Ramos (cell line): ENCODE measurements around the gene CDH16.
"Not testable (repeated sequence)": the region's sequence is repeated elsewhere in the genome, so short reads cannot be mapped to it uniquely, and the experiment has no call there.

ENCODE experiments used
- in situ Hi-C: fragments of 300-500 bp; cut with MboI; formaldehyde crosslinking; loops from one replicate; pipeline ENCODE4 v1.14.3; 2022; ENCODE audit warnings: low sequenced_read_pairs; ENCODE audit not compliant: unreplicated experiment

The CDH16 gene

DNA sequence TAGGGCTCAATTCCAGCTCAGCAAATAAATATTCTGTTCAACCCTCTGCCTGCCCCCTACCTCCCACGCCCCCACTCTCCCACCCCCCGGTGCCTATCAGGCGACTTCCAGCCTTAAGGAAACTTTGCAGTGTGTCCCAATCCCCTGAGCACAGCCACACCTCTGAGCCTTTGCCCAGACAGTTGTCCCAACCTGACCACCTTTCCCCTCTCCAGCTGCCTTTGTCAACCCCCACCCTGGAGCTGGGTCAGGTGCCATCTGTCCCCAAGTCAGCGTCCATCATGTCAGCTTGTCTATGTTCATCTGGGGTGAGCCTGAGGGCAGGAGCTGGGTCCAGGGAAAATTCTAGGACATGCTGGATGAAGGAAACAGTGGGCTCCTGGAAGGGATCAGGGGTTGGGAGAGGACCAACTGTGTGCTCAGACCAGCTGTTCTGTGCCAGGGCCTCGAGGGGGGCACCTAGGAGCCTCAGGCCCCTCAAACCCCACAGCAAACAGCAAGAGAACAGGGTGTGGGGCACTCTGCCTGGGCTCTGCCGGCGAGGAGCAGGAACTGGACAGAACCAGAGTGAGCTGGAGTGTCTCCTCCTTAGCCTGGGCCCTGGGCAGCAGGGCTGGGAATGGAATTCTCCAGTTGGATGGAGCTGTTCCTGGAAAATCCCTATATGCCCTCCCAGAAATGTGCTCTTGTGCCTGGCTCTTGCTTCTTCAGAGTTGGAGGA is 17.8 kb downstream of the CDH16 start:
- in situ Hi-C loops, result no loop called here

DNA sequence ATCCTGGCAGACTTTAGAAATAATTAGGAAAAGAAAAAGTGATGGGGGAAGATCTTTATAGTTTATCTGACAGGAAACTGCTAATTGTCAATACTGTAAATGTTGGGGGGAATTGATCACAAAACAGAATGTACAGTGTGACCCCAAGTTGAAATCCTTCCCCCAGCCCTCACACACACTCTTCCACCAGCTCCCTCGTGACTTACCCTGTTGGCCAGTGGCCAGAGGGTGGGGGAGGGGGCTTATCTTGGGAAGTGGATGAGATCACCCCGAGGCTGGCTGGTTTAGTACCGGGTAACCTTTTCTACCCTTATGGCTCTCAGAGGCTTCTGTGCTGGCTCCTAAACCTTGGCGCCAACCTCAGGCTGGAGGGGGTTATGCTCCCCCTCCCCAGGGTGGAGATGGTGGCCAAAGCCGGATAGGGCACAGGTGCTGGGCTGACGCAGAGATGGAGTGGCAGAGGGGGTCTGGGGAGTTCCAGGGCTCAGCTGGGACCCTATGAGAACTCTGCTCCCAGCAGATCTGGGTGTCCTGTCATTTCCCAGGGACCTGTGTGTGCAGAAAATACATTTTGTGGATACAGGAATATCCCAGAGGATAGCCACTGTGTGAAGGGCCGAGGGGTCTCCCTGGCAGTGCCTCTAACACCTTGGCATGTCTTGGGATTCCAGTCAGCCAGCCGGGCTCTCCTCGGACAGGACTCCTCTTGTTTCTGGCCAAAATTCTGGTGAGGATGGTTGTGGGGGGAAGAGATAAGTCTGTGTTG is 18.6 kb downstream of the CDH16 start:
- in situ Hi-C loops, result no loop called here

GRCh38 chr16:66899310-66899944 is 19.3 kb downstream of the CDH16 start:
- in situ Hi-C loops, result no loop called here

- in situ Hi-C loops, result no loop called here
Observed at GRCh38 chr16:66898933-66899309, 19.8 kb downstream of the CDH16 start.

DNA sequence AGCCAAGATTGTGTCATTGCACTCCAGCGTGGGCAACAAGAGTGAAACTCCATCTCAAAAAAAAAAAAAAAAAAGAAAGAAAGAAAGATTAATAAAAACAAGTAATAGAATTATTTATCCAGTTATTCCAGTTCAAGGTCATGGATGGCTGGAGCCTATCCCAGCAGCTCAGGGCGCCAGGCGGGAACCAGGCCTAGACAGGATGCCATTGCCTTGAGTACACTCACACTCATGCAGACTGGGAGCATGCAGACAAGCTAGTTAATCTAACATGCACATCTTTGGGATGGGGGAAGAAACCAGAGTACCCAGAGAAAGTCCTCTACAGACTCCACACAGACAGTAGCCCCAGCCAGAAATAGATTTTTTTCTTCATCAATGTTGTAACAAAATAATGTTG is 20.5 kb downstream of the CDH16 start:
- in situ Hi-C loops, result no loop called here

GRCh38 chr16:66896682-66897081 is 22.0 kb downstream of the CDH16 start:
- in situ Hi-C loops, result not testable (repeated sequence)

GRCh38 chr16:66895999-66896398 is 22.7 kb downstream of the CDH16 start:
- in situ Hi-C loops, result no loop called here

DNA sequence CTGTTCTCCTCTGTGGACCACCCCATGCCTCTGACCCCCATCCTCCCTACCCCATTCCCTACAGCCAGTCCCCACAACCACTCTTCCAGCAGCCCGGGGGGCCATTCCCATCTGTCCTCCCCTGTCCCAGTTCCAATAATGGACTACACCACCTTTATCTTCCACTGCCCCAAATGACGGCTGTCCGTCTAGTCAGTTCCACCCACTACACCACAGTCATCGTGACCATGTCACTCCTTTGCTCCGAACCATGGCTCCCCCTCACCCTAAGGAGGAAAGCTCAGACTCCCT is 23.1 kb downstream of the CDH16 start:
- in situ Hi-C loops, result no loop called here

DNA sequence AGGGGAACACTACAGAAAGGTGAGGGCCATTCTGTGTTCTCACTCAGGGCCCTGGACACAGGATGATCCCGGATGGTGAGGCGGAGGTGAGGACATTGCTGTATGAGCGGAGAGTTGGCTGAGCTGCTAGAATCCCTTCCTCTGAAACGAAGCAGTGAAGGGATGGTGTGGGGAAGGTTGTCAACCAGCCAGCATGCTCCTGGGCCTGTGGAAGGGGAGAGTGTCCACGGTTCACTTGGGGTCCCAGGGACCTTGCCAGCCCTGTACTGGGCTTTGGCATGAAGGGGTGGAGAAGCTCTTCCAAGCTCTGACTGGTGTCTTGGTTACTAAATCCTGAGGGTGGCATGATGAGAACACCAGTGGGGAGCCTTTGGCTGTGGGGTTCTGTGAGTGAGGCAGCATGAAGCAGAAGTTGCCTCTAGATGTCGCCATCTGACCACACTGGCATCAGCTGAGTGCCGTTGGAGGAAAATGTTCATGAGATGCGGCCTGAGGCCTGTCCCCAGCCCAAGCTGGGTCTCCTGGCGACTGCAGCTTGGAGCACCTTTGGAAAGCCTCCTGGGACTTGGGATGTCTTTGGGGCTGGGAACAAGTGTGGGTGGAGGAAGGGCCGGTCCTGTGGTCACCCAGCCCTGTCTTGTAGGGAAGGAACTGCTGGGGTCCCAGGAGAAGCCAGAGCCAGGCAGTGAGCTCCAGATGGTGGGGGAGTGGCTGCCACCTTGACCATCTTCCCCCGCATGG is 23.6 kb downstream of the CDH16 start:
- in situ Hi-C loops, result no loop called here

GRCh38 chr16:66894055-66894454 is 24.6 kb downstream of the CDH16 start:
- in situ Hi-C loops, result no loop called here

- in situ Hi-C loops, result no loop called here
Observed at GRCh38 chr16:66891797-66892196, 26.9 kb downstream of the CDH16 start.

- in situ Hi-C loops, result no loop called here
Observed at GRCh38 chr16:66891360-66891759, 27.3 kb downstream of the CDH16 start.

- in situ Hi-C loops, result no loop called here
Observed at GRCh38 chr16:66890799-66891198, 27.9 kb downstream of the CDH16 start.

DNA sequence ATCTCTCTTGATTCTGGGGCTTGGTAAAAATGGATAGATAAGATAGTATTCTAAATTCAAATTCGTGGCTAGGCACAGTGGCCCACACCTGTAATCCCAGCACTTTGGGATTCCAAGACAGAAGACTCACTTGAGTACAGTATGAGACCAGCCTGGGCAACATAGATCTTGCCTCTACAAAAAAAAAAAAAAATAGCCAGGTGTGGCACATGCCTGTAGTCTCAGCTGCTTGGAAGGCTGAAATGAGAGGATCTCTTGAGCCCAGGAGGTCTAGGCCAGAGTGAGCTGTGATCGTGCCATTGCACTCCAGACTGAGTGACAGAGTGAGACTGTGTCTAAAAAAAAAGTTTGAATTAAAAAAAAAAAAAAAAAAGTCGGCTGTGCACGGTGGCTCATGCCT is 29.1 kb downstream of the CDH16 start:
- in situ Hi-C loops, result no loop called here

- in situ Hi-C loops, result no loop called here
Observed at GRCh38 chr16:66888647-66889615, 29.8 kb downstream of the CDH16 start.

GRCh38 chr16:66886914-66887313 is 31.8 kb downstream of the CDH16 start:
- in situ Hi-C loops, result no loop called here

GRCh38 chr16:66886321-66886720 is 32.4 kb downstream of the CDH16 start:
- in situ Hi-C loops, result no loop called here

- in situ Hi-C loops, result no loop called here
Observed at GRCh38 chr16:66885491-66885890, 33.2 kb downstream of the CDH16 start.

DNA sequence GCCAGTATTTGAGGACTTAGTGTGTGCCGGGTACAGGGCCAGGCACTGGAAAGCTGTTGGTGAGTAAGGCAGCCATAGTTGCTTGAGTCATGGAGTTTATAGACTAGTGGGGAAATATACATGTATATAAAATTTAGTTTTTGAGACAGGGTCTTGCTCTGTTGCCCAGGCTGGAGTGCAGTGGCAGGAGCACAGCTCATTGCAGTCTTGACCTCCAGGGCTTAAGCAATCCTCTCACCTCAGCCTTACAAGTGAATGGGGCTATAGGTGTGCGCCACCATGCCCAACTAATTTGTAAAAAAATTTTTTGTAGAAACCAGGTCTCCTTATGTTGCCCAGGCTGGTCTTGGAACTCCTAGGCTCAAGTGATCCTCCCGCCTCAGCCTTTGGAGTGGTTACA is 36.0 kb downstream of the CDH16 start:
- in situ Hi-C loops, result no loop called here

DNA sequence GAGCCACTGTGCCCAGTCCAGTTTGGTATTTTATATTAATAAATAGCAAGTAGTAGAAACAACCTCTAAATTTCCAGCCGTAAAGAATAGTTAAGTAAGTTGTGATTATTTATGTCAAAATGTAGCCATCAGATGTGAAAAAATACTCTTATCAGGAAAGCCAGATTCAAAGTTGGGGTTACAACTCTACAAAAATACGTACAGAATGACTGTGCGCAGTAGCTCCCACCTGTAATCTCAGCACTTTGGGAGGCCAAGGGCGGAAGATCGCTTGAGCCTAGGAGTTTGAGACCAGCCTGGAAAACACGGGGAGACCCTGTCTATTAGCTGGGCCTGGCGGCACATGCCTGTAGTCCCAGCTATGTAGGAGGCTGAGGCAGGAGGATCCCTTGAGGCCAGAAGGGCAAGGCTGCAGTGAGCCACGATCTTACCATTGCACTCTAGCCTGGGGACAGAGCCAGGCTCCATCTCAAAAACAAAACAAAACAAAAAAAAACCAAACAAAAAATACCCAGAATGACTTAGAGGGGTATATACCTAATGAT is 36.6 kb downstream of the CDH16 start:
- in situ Hi-C loops, result no loop called here
